Activated B cell treated with CpG ODN at 0.5 μM for 24 hours (primary cell): ENCODE results near the gene NUDT22. TPM values are rescaled to one million over a fixed set of nuclear protein-coding genes. Genes with fewer than 3 reads are reported as not detected.

Experiments used
- ATAC-seq: fragments of 200-7000 bp; cut with Tn5 transposase; one replicate; pipeline ENCODE4 v1.10.0; 2021; ENCODE audit warnings: low read depth, mild to moderate bottlenecking, moderate library complexity
- CTCF ChIA-PET: fragments of 350-600 bp; sonication (Branson Sonifier 250); formaldehyde crosslinking; loops from one replicate; lab custom pipeline; 2021; ENCODE audit warnings: antibody characterized with exemption; lab: Charles Lee
- POLR2A ChIA-PET: fragments of 350-600 bp; sonication (Branson Sonifier 250); formaldehyde crosslinking; loops from one replicate; lab custom pipeline; 2021; ENCODE audit warnings: antibody characterized with exemption; lab: Charles Lee
- DNase-seq: peaks from one replicate; pipeline ENCODE4 v3.0.0; 2022
- H3K27ac Mint-ChIP-seq: one replicate; pipeline ENCODE4 v1.8.0; 2020; ENCODE audit warnings: mixed read lengths
- H3K27me3 Mint-ChIP-seq: one replicate; pipeline ENCODE4 v1.8.0; 2021; ENCODE audit warnings: mixed read lengths
- H3K36me3 Mint-ChIP-seq: one replicate; pipeline ENCODE4 v1.8.0; 2021; ENCODE audit warnings: low read depth, mixed read lengths
- H3K4me1 Mint-ChIP-seq: one replicate; pipeline ENCODE4 v1.8.0; 2021; ENCODE audit warnings: mixed read lengths
- H3K4me3 Mint-ChIP-seq: one replicate; pipeline ENCODE4 v1.8.0; 2020; ENCODE audit warnings: mild to moderate bottlenecking, mixed read lengths
- H3K9me3 Mint-ChIP-seq: one replicate; pipeline ENCODE4 v1.8.0; 2020; ENCODE audit warnings: mixed read lengths
- CTCF ChIP-seq: fragments of 200-600 bp; IDR thresholded peaks from one replicate; pipeline ENCODE4 v1.8.0; 2022; ENCODE audit warnings: antibody characterized with exemption, mild to moderate bottlenecking
- intact Hi-C: fragments of 100-400 bp; cut with micrococcal nuclease; formaldehyde crosslinking; loops from one replicate; pipeline ENCODE4 v1.15.1; 2024
- total RNA-seq: library from RNA; stranded (reverse); gene quantifications from 2 replicates; pipeline ENCODE4 v1.2.3, GENCODE V29; 2022

The NUDT22 gene
- 81.0 and 95.3 TPM in 2 replicates for total RNA-seq

- TF ChIP-seq CTCF, result no peak
- peak within 1 kb of the TSS; percentile 87 for H3K4me3 Mint-ChIP-seq
- no peaks in the 10 kb centered on the region for H3K27me3 Mint-ChIP-seq
- H3K27ac Mint-ChIP-seq, result peak within 1 kb of the TSS; percentile 81
- intact Hi-C loops, result loop anchor here (1.0 to 2.0 kb wide), 6 partner anchors 14 to 75 kb away; partner anchors contain the start of genes BAD and STIP1
- peak; percentile 56 for ATAC-seq
- peak; percentile 95 for DNase-seq
- POLR2A ChIA-PET, result interaction anchor here (0.5 to 12.7 kb wide), 20 partner anchors 9 to 1618 kb away, joined by 3 to 191 read pairs (median 6); partner anchors contain the start of genes BAD, FERMT3, FKBP2 and PPP1R14B
- CTCF ChIA-PET, result interaction anchor here (1.6 to 5.0 kb wide), 3 partner anchors 9 to 19 kb away, joined by 3 to 34 read pairs (median 6); partner anchors contain the start of gene FERMT3
- H3K9me3 Mint-ChIP-seq, result no peaks in the 10 kb centered on the region
- H3K36me3 Mint-ChIP-seq, result peaks cover 17% of the 10 kb centered on the region
- peaks cover 39% of the 10 kb centered on the region for H3K4me1 Mint-ChIP-seq
Observed at GRCh38 chr11:64225608-64226506, at the start of gene NUDT22, which contains the start of gene TRPT1. Gene NUDT22 (plus strand): TSS chr11:64226274. CDS start chr11:64226653, 379 bp downstream. Gene TRPT1 (minus strand): TSS chr11:64226186. CDS start chr11:64225860, 326 bp downstream.

GRCh38 chr11:64176751-64177150, 49.3 kb upstream of the NUDT22 start:
- no peak for TF ChIP-seq CTCF
- Mint-ChIP-seq H3K9me3 (no peaks in the 10 kb centered on the region), H3K4me3 (no peak overlapping the region), H3K4me1 (peaks cover 14% of the 10 kb centered on the region), H3K27me3 (no peaks in the 10 kb centered on the region), H3K36me3 (no peaks in the 10 kb centered on the region), H3K27ac (no peak overlapping the region)
- no peak for DNase-seq
- intact Hi-C loops, result no loop called here
- CTCF ChIA-PET, result no interaction called here
- POLR2A ChIA-PET, result interaction anchor here (1.1 kb wide), 1 partner anchor 31 kb away, joined by 3 read pairs; no protein-coding TSS in a partner anchor
- no peak for ATAC-seq

- Mint-ChIP-seq H3K27me3 (no peaks in the 10 kb centered on the region), H3K4me3 (no peak overlapping the region), H3K4me1 (peaks cover 15% of the 10 kb centered on the region), H3K9me3 (no peaks in the 10 kb centered on the region), H3K36me3 (no peaks in the 10 kb centered on the region), H3K27ac (no peak overlapping the region)
- no peak for TF ChIP-seq CTCF
- ChIA-PET CTCF (no interaction called here), POLR2A (no interaction called here)
- peak; percentile 34 for ATAC-seq
- no peak for DNase-seq
- intact Hi-C loops, result no loop called here
Observed at GRCh38 chr11:64178203-64178602, 47.9 kb upstream of the NUDT22 start.

- CTCF ChIA-PET, result no interaction called here
- intact Hi-C loops, result no loop called here
- ATAC-seq, result no peak
- DNase-seq, result no peak
- POLR2A ChIA-PET, result no interaction called here
- TF ChIP-seq CTCF, result no peak
- no peak overlapping the region for H3K4me3 Mint-ChIP-seq
- H3K27ac Mint-ChIP-seq, result no peak overlapping the region
- H3K4me1 Mint-ChIP-seq, result peaks cover 15% of the 10 kb centered on the region
- no peaks in the 10 kb centered on the region for H3K36me3 Mint-ChIP-seq
- H3K27me3 Mint-ChIP-seq, result no peaks in the 10 kb centered on the region
- H3K9me3 Mint-ChIP-seq, result no peaks in the 10 kb centered on the region
Observed at GRCh38 chr11:64178951-64179639, 47.0 kb upstream of the NUDT22 start.
